Germinal center (tissue), 1 donor: ENCODE measurements around the gene CYSTM1.
"Not testable (repeated sequence)": the region's sequence is repeated elsewhere in the genome, so short reads cannot be mapped to it uniquely, and the experiment has no call there.

Experiments
- DNase-seq: peaks from one replicate; pipeline ENCODE4 v3.0.0; 2012; ENCODE audit warnings: mixed read lengths, low spot score

CYSTM1 gene

DNA sequence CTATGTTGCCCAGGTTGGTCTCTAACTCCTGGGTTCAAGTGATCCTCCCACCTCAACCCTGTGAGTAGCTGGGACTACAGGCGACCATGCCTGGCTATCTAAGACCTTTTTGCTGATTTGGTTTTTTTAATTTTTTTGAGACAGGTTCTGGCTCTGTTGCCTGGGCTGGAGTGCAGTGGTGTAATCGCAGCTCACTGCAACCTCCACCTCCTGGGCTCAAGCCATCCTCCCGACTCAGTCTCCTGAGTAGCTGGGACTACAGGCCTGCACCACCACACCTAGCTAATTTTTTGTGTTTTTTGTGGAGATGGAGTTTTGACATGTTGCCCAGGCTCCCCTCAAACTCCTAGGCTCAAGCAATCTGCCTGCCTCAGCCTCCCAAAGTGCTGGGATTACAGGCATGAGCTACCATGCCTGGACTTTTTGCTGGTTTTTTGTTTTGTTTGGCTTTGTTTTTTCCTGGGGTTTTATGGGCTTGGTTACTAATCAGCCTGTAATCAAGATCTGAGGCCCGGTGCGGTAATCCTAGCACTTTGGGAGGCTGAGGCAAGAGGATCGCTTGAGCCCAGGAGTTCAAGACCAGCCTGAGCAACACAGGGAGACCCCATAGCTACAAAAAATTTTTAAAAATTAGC, 3.6 kb downstream of the CYSTM1 start:
- no peak for DNase-seq

- DNase-seq = no peak
These were observed 6.1 kb downstream of the CYSTM1 start for GRCh38 chr5:140181002-140181483.

GRCh38 chr5:140181525-140181924, 6.5 kb downstream of the CYSTM1 start:
- DNase-seq = no peak

GRCh38 chr5:140182075-140182711, 7.2 kb downstream of the CYSTM1 start:
- no peak for DNase-seq

- DNase-seq = no peak
These were observed 7.9 kb downstream of the CYSTM1 start for GRCh38 chr5:140182803-140183367.

GRCh38 chr5:140185409-140185808, 10.4 kb downstream of the CYSTM1 start:
- no peak for DNase-seq

- DNase-seq = no peak
These were observed 11.3 kb downstream of the CYSTM1 start for GRCh38 chr5:140186267-140186671.

- no peak for DNase-seq
These were observed 14.3 kb downstream of the CYSTM1 start for GRCh38 chr5:140189253-140189652.

DNA sequence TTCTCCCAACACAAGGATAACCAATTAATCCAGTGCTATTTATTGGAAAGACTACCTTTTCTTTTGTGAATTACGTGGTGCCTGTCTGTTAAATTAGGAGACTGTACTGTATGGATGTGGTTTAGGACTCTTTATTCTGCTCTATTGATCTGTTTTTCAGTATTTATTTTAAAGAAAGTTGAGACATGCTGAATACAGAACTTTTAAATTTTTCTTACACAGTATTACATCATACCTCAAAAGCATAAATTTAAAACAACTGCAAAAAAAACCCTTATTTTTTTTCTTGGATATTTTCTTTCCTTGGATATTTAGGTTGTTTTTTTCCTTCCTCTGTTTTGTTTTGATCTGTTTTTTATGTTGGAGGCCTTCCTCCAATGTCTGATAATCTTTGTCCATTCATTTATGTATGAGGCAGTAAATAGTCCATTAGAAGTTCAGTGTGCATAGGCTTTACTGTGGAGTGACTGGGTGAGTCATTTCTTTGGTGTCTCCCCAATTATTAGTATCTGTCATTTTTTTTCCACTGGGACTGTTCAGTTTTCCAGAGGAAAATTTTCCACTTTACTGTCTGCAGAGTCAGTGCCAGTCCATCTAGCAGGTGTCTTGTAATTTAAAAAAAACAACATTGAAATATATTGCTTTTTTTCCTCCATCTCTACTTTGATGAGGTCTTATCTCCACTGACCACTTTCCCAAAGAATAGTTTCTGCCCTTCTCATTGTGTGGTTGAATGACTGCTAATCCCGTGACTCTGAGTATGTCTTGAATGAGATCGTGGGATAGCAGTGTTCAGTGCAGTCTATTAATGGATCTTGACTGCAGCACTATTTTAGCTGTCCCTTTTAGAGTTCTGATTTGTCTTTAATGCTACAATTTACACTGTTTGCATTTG, 15.2 kb downstream of the CYSTM1 start:
- DNase-seq = no peak

GRCh38 chr5:140190872-140191218, 15.9 kb downstream of the CYSTM1 start:
- no peak for DNase-seq

DNA sequence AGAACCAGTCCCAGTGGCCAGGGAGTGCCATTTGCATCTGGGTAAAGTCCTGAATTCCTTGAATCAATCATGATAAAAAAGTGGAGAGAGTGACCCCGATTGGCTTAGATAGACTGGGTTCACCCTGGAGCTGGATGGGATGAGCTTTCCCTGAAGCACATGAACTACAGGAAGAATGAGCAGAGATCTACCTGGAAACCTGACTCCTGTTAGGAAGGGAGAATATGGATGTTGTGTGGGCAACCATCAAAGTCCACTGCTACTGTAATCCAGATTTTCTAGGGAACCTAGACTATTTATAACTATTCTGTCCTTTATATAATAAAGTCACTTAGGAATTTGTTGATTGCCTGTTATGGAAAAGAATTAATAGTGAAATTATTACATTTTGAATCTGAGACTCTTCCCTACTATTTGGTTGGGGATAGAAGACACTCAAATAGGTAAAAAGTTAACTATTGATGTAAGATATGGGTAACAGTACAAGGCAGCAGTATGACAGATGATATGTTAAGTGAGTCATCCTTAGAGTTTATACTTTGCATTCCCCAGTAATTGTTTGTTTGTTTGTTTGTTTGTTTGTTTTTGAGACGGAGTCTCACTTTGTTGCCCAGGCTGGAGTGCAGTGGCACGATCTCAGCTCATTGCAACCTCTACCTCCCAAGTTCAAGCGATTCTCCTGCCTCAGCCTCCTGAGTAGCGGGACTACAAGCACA, 17.9 kb downstream of the CYSTM1 start:
- no peak for DNase-seq

GRCh38 chr5:140194662-140195061, 19.7 kb downstream of the CYSTM1 start:
- DNase-seq = no peak

- DNase-seq = no peak
These were observed 21.3 kb downstream of the CYSTM1 start for GRCh38 chr5:140196115-140196814.

DNA sequence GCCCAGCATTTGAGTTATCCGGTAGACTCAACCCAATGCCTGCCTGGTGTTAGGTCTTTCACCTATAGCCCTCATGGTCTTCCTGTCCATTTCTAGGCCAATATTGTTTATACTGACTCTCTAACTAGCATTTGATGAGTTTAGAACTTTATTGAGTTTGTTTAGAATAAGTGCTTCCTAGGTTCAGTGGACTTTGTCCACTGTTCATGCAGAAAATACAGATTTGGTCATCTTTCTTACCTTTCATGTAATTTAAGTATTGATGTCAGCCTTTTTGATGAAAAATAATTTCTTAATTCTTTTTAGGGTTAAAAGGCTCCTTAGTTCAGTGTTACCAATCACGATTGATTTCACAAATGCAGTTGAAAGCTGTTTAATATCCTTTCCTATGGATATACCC, 22.0 kb downstream of the CYSTM1 start:
- no peak for DNase-seq

- not testable (repeated sequence) for DNase-seq
These were observed 23.9 kb downstream of the CYSTM1 start for GRCh38 chr5:140198915-140199314.

GRCh38 chr5:140202078-140202477, 27.1 kb downstream of the CYSTM1 start:
- no peak for DNase-seq

DNA sequence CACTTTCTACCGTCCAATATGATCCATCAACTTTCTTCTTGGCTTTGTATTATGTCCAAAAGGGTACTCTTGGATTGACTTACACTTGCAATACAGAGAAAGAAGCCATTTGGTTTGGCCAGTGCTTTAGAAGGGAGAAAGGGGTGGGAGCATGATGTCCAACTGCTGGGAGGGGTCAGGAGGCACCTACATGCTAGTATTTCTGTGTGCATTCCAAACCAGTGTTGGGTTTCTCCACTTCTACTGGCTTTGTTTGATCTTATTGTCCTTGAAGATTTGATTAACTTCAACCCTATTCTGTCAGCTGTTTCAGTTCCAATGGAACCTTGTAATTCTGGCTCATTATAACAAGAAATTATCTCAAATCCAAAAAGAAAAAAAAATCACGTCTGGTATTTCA, 27.6 kb downstream of the CYSTM1 start:
- DNase-seq = no peak

GRCh38 chr5:140205216-140205615, 30.2 kb downstream of the CYSTM1 start:
- no peak for DNase-seq

- DNase-seq = no peak
These were observed 31.0 kb downstream of the CYSTM1 start for GRCh38 chr5:140205952-140206351.

DNA sequence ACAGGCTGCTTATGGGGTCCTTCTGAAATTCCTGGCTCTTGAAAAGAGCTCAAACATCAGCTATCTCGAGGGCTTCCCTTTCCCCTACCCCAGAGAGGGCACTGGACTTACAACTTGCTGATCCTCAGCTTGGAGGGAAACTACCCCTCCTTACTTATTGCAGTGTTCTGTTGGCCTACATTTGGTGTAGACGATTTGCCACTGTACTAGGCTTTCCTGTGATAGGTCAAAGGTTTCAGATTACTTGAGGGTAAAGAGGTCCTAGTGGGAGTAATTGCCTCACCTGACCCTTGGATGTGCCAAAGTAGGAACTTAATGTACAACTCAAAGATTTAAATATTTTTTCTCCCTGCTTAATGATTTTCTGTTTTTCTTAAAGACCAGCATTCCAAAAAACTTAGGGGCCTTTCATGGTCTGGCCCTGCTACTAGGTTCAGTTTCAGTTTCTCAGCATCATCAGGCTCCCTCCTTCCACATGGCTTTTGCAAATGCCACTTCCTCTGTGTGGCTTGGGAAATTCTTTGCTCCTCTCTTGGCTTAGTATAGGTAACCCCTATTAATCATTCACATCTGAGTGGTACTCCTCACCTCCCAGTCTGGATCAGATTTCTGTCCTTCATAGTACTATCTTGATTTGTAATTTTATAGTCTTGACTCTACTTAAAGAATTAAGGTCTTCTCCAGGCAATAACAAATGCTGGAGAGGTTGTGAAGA, 32.4 kb downstream of the CYSTM1 start:
- DNase-seq = no peak

- no peak for DNase-seq
These were observed 33.1 kb downstream of the CYSTM1 start for GRCh38 chr5:140208065-140208464.
